GM18858 (cell line): ENCODE data around the gene DUSP18.
"Not testable (repeated sequence)": the region's sequence is repeated elsewhere in the genome, so short reads cannot be mapped to it uniquely, and the experiment has no call there.

ENCODE experiments used
- ATAC-seq: cut with Tn5 transposase; IDR thresholded peaks from one replicate; pipeline ENCODE4 v1.9.1; 2021; ENCODE audit not compliant: unreplicated experiment

The DUSP18 gene

GRCh38 chr22:30679895-30680690 lies 12.4 kb upstream of the DUSP18 start:
- not testable (repeated sequence) for ATAC-seq

- not testable (repeated sequence) for ATAC-seq
Observed at GRCh38 chr22:30676565-30676964, 8.9 kb upstream of the DUSP18 start.

- no peak for ATAC-seq
Observed at GRCh38 chr22:30675436-30675835, 7.8 kb upstream of the DUSP18 start.

- no peak for ATAC-seq
Observed at GRCh38 chr22:30674482-30674881, 6.8 kb upstream of the DUSP18 start.

GRCh38 chr22:30673136-30673535 lies 5.5 kb upstream of the DUSP18 start:
- no peak for ATAC-seq

- ATAC-seq, result no peak
Observed at GRCh38 chr22:30671071-30671470, 3.4 kb upstream of the DUSP18 start.

- ATAC-seq, result no peak
Observed at GRCh38 chr22:30668386-30668710, 673 bp upstream of the DUSP18 start.

GRCh38 chr22:30667107-30667493 lies 575 bp downstream of the DUSP18 start:
- ATAC-seq, result no peak

GRCh38 chr22:30665786-30666185 lies 1.9 kb downstream of the DUSP18 start:
- no peak for ATAC-seq

- no peak for ATAC-seq
Observed at GRCh38 chr22:30665266-30665665, 2.4 kb downstream of the DUSP18 start.

- no peak for ATAC-seq
Observed at GRCh38 chr22:30664798-30665197, 2.9 kb downstream of the DUSP18 start.

- no peak for ATAC-seq
Observed at GRCh38 chr22:30662040-30662439, 5.6 kb downstream of the DUSP18 start.

- no peak for ATAC-seq
Observed at GRCh38 chr22:30655532-30655931, 12.1 kb downstream of the DUSP18 start.

- no peak for ATAC-seq
Observed at GRCh38 chr22:30654361-30654760, 13.3 kb downstream of the DUSP18 start.

- no peak for ATAC-seq
Observed at GRCh38 chr22:30652852-30653251, 14.8 kb downstream of the DUSP18 start.

GRCh38 chr22:30650508-30651116 lies 17.1 kb downstream of the DUSP18 start:
- ATAC-seq, result no peak

- peak; percentile 47 for ATAC-seq
Observed at GRCh38 chr22:30649430-30650007, 18.2 kb downstream of the DUSP18 start.

GRCh38 chr22:30648825-30649224 lies 18.9 kb downstream of the DUSP18 start:
- no peak for ATAC-seq

GRCh38 chr22:30647536-30647935 lies 20.1 kb downstream of the DUSP18 start:
- ATAC-seq, result no peak

- no peak for ATAC-seq
Observed at GRCh38 chr22:30646518-30647160, 21.0 kb downstream of the DUSP18 start.

- no peak for ATAC-seq
Observed at GRCh38 chr22:30643055-30643875, 24.4 kb downstream of the DUSP18 start.
